GM19035 (cell line): ENCODE data around the gene ACSS2.

Source experiments
- ATAC-seq: cut with Tn5 transposase; IDR thresholded peaks from one replicate; pipeline ENCODE4 v1.9.1; 2021; ENCODE audit not compliant: unreplicated experiment

The ACSS2 gene

DNA sequence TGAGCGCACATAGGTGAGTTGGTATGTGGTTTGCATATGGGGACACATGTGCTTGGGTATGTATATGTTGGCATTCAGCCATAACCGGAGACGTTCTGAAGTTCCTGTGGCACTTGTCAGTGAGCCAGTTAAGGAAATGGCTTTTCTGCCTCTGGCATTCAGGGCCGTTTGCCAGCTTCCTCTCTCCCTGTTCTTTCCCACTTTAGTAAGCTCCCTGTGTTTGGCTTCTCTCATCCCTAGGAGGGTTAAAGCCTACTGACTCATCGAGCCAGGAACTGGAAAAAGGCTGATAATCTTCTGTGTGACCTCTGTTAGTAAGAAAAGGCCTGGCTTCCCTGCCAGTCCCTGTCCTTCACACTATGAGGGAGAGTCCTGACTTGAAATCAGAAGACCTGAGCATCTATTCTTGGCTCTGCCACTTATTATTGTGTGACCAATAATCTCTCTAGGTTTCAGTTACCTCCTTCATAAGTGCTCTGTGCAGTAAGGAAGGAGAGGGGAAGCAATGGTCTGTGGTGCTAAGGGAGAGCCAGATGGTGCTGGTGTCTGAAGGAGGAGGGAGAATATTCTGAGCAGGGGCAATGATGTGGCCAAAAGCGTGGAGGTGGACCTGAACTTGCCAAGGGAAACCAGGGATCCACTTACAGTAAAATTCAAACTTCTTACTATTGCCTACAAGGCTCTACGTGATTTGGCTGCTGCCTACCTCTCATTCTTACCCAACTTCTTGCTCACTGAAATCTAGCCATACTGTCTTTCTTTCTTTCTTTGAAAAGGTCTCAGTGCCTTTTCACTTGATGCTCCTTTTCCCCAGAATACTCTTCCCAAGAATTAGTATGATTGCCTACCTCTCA lies 31.4 kb downstream of the ACSS2 start:
- no peak for ATAC-seq

DNA sequence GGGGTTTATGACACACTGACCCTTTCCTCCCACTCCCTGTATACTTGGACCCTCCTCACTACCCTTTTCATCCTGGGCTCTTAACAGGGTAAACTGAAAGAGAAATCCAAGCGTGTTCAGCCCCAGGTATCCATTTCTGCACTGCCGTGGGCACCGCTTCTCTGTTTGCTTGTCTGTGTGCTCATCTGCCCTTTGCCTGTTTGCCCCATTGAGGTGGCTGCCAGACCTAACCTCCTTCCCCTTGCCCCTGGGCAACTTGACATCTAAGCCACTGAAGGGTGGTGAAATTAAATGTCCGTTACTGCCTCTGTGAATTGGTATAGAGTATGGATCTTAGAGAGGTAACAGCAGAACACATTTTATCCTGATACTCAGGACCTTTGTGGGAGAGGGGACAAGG lies 38.7 kb downstream of the ACSS2 start:
- no peak for ATAC-seq

DNA sequence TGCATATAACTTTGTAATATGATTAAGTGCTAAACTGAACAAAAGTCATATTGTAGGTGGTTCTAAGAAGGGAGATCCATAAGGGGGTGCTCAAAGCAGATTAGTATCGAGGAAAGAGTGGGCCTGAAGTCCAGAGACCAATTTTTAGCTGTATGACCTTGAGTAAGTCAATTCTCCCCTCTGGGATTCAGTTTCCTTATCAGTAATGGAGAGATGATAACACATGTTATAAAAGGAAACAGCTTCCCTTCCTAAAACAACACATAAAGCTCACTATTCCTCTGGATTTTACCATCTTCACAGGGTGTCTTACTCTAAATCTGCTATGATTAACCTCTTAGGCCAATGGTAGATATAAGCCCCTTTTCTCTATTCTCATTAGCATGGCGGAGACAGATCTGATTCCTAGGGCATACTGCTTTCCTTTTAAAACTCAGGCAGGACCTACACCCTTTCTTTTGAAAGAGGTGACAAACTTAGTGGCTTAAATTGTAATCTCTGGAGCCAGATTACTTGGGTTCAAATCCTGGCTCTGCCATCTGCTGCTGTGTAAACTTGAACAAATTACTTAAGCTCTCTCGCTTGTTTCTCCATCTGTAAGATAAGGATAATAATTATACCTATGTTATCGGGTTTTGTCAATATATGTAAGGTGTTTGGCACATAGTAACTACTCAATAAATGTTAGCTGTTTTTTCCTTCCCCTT lies 39.5 kb downstream of the ACSS2 start:
- ATAC-seq, result no peak

DNA sequence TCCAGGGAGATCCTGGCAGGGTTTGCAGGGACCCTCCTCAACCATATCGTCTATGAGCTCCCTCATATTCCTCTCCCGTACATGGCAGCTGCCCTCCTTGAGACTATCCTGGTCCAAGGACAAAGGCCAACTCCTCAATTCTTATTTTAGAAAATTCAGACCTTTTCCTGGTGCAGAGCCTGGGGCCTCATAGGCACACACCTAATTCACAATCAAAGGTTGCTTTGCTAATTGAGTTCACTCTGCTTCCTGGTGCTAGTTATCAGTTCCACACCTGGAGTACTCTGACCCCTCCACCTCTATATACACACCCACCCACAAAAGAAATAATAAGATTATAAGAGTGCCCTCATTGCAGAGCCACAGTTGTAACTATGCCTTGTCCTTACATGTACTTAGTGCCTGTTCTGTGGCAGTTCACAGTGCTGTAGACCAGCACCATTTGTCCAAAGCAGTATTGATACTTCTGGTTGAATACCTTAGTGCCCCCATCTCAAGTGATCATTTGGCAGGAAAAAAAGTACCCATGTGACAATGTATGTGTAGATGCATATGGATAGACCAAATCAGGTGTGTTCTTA lies 40.5 kb downstream of the ACSS2 start:
- no peak for ATAC-seq

DNA sequence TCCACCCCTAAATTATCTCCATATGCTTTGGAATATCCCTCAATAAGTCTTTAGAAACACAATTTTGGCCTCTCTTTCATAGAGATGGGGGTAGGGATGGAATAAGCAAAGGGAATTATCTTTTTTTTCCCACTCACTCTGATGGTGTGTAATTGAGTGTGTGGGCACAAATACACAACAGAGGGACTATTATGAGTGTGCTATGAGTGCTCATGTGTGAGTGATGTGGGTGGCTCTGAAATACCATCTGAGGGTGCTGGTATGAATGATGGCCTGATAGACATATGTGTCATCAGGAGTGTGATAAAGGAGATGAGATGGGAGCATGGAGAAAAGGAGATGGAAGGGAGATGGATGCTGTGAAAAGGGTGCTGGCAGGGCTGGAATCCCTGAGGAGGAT lies 43.6 kb downstream of the ACSS2 start:
- ATAC-seq, result no peak

DNA sequence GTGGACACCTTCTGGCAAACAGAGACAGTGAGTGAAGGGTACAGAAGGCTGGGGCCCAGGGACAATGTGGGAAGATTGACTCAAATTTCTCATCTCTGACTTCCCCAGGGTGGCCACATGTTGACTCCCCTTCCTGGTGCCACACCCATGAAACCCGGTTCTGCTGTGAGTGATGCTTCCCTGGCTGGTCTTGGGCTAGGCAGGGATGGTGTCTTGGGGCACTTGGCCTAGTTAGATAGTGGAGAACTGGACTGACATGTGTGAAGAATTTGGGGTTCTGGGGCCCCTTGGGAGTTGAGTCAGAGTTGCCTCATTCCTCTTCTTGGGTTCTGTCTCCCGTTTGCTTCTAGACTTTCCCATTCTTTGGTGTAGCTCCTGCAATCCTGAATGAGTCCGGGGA lies 45.0 kb downstream of the ACSS2 start:
- no peak for ATAC-seq

DNA sequence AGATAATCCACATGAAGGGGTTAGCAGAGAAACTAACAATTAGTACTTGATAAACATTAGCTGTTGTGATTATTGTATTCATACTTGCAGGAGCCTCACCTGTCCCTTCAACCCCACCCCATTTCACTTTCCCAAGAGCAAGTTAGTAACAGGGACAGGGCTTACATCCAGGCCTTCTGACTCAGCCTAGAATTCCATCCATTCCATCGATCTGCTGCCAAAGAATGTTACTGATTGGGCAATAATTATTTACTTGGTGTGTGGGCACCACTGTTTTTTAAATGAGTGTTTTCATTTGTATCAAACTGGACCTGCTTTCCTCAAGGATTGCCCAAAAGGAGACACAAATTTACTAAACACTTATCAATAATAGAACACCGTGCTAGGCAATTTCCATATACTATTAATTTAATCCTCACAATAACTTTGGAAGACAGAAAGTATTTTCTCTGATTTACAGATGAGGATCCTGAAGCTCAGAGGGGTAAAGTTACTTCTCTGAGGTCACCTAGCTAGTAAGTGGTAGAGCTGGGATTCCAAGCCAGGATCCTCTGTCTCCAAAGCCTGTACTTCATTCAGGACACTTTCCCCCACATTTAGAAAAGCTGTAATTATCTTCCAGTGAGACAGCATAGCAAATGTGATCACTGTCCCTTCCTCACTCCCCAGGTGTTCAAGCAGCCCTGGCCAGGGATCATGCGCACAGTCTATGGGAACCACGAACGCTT lies 46.4 kb downstream of the ACSS2 start:
- ATAC-seq, result no peak

DNA sequence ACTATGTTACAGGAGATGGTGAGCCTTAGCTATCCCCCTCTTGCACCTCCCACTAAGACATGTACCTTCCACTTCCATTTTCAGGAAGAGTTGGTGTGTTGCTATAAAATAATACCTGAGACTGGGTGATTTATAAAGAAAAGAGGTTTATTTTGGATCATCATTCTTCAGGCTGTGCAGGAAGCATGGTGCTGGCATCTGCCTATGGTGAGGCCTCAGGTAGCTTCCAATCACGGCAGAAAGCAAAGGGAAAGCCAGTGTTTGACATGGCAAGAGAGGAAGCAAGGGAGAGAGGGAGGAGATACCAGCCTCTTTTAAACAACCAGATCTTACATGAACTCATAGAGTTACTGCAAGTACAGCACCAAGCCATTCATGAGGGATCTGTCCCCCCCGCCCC lies 47.0 kb downstream of the ACSS2 start:
- no peak for ATAC-seq

DNA sequence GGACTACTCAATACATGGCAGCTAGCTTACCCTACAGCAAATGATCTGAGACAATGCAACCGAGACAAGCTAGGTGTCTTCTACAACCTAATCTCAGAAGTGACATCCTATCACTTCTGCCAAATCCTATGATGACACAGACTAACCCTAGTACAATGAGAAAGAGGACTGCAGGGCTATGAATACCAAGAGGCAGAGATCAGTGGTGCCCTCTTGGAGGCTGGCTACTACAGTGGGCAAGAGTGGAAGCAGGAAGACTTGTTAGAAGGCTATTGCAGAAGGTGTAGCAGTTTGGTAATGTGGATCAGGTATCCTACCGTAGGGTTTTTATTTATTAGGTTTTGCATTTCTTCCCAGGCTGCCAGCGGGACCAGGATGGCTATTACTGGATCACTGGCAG lies 48.9 kb downstream of the ACSS2 start:
- no peak for ATAC-seq

DNA sequence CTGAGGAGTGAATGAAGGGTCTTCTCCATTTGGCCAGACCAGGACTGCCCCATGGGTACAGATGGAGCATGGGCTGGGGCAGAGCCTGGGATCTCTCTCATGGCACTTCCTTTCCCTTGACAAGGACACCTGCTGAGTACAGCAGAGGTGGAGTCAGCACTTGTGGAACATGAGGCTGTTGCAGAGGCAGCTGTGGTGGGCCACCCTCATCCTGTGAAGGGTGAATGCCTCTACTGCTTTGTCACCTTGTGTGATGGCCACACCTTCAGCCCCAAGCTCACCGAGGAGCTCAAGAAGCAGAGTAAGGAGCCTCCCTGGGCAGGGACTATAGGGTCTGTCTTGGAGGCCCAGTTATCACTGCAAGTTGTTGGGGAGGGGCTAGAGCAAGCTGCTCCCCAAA lies 49.6 kb downstream of the ACSS2 start:
- no peak for ATAC-seq

DNA sequence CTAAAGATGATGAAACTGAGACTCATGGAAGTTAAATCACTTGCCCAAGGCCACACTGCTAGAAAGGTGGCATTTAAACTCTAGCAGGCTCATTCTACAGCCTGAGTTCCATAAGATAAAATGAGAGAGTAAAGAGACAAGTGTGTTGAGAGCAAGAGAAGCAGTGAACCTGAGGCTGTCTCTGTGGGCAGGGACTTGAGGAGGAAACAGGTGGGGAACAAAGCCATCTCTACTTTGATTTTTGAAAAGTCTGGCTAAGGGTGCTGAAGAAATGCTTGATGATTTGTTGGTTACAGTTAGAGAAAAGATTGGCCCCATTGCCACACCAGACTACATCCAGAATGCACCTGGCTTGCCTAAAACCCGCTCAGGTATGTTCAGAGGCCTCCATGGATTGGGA lies 50.2 kb downstream of the ACSS2 start:
- ATAC-seq, result no peak

DNA sequence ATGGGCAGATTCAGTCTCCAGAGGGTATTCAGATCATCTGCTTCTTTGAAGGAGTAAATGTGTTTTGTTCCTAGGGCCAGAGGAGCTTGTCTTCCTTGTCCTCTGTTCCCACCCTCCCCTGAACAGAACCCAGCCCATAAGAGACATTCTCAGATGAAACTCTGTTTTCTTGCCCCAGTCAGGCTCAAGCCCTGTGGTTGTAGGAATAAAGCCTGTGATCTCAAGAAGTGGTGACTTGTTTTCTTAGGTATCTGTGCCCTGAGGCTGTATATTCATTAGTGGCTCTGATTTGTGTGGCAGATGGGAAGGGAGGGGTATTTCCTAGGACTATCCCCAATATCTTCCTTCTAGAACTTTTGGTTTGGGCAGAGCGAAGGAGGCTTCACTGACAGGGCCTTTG lies 51.3 kb downstream of the ACSS2 start:
- ATAC-seq, result no peak

DNA sequence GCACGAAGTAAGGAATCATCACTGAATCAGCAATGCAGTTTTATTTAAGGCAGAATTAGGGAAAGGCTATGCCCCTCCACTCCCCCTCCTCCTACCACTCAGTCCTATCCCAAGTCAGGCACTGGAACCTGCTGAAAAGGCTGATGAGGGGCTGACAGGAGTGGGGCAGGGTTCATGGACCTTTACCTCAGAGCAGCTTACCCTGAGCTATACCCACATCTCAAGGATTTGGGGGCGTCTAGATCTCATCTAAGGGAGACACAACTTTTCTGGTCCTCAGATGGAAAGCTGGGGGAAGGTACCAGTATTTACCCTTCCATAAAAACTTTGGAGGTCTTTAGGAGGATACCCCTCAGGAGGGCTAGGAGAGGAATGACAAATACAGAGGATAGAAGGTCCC lies 52.0 kb downstream of the ACSS2 start:
- no peak for ATAC-seq

DNA sequence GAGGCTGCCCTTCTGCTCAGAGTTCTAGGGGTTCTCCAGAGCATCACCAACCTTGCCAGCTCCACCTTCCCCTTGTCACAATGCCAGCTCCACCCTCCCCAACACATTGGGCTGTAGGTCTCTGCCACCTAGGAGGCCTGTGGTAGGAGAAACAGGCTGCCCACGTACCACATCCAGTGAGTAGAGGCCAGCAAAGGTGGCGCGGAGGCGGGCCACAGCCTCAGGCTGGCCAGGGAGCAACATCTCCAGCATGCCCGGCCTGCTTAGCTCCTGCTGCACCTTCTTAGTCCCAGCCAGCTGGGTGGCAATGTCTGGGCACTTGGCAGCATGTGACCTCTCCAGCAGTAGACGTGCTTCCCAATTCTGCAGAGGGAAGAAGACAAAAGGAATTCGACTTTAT lies 55.4 kb downstream of the ACSS2 start:
- ATAC-seq, result no peak

DNA sequence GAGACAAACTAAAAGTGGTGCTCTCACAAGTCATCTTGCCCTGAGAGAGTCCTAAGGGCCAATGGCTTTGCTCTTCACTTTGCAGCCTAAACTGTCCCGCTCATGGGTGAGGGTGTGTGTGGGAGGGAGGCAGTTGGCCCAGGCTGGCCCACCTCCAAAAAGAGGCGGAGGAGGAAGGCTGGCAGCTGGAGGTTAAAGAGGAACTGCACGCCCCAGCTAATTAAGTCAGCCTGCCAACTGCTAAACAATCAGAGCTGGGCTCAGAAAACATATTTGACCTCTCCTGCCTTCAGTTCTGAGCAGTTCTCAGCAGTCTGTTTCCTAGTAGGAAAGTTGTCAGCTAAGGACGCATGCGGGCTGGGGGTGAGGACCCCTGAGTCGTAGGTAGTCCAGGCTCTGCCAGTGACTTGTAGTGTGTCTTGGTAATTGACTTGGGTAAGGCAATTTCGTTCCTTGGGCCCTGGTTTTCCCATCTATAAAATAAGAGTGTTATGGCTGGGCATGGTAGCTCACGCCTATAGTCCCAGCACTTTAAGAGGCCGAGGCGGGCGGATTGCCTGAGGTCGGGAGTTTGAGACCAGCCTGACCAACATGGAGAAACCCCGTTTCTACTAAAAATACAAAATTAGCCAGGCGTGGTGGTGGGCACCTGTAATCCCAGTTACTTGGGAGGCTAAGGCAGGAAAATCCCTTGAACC lies 62.2 kb downstream of the ACSS2 start:
- no peak for ATAC-seq

DNA sequence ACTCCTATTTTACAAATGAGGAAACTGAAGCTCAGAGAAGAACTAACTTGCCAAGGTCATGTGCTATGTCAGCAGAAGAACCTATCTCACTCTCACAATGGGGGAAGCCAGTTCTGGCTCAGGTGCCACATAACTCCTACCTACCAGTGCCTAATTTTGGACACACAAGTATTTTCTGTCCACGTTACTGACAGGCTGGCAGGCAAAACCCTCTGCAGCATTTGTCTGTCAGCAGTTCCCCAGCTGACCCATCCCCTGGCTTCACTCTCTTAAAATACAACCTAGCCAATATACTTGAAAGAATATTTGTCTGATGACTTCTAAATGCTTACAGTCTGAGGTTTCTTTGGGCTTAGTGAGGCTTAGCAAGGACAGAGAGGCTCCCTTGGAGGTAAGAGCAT lies 63.7 kb downstream of the ACSS2 start:
- ATAC-seq, result no peak

DNA sequence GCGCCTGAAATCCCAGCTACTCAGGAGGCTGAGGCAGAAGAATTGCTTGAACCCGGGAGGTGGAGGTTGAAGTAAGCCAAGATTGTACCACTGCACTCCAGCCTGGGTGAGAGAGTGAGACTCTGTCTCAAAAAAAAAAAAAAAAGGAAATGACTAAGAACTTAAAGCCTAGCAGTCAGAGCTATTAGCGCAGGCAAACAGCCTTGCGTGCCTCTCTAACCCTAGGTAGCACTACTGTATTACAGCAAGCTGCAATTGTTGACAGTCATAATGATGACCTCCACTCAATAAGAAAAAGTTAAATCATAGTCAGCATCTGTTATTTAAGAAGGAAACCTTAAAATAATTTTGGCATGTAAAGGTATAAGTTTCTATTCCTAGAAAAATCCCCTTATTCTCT lies 64.8 kb downstream of the ACSS2 start:
- no peak for ATAC-seq

DNA sequence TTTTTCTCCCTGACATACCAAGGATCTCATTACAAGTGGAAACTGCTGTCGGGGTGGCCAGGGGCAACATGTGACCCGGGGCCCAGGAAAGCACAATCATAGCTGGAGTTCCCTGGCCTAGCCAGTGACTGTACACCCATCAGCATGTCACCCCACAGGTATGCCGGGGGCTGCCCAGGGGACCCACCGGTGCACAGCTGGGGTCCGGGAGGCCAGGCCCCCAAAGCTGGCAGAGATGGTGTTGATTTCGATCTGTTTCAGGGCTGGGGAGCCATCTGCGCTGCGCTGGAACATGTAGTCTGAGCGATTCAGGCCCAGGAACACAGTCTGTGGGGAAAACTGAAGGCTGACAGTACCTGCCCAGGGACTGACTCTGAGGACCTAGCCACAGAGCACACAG lies 65.9 kb downstream of the ACSS2 start:
- no peak for ATAC-seq

DNA sequence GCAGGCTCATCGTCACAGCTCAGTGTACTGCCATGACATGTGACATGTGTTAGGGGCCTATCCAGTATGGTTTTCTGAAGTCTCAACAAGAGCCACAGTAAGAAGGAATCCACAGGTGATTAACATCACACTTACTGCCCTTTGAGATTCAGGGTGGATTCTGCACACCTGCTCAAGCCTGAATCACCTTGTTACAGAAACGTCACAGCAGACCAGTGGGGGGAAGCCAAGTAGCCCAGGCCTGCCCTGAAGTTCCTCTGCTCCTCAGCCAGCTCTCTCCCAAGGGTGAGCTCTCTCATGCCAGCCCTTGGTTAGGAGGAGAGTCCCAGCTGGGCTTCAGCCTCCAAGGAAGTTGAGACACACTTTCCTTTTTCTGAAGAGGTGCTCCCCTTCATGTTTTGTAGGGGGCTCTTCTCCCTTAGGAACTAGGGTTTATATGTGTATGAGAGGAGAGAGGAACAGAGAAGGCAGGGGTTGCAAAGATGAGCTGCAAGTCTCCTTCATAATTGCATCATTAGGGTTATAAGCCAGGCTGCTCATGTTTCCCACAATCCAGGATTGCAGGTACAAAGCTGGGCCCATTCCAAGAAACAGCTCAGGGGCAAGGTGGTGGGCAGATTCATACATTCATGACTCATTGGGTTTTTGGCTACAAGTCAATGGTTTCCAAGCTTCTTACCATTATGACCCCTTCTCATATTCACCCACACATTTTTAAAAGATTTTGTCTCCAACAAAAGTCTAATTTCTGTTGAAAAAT lies 67.6 kb downstream of the ACSS2 start:
- ATAC-seq, result no peak
